Osteoblast (primary cell): ENCODE results near the gene RNF150. TPM values are rescaled to one million over a fixed set of nuclear protein-coding genes. Genes with fewer than 3 reads are reported as not detected.

Source experiments
- DNase-seq: peaks from one replicate; pipeline ENCODE4 v3.0.0; 2011; ENCODE audit warnings: low spot score, mixed read lengths; ENCODE audit not compliant: insufficient read length; ENCODE audit errors: missing footprints
- H2AFZ ChIP-seq: 2 replicates; pipeline ENCODE4 v1.6.0; 2011; ENCODE audit warnings: mild to moderate bottlenecking, low read length
- H3K27ac ChIP-seq: 2 replicates; pipeline ENCODE4 v1.5.1; 2011; ENCODE audit warnings: mild to moderate bottlenecking, low read depth, low read length, moderate library complexity
- H3K27me3 ChIP-seq: 2 replicates; pipeline ENCODE4 v1.6.0; 2012; ENCODE audit warnings: mild to moderate bottlenecking, control low read depth, inconsistent platforms, low read length, moderate library complexity; ENCODE audit not compliant: insufficient read depth
- H3K36me3 ChIP-seq: 2 replicates; pipeline ENCODE4 v1.5.1; 2011; ENCODE audit warnings: mild to moderate bottlenecking, low read length, control low read depth, moderate library complexity; ENCODE audit not compliant: insufficient read depth
- H3K4me1 ChIP-seq: 2 replicates; pipeline ENCODE4 v1.5.1; 2011; ENCODE audit warnings: mild to moderate bottlenecking, low read length, control low read depth, moderate library complexity; ENCODE audit not compliant: insufficient read depth
- H3K4me2 ChIP-seq: 2 replicates; pipeline ENCODE4 v1.6.0; 2011; ENCODE audit warnings: mild to moderate bottlenecking, low read length; ENCODE audit not compliant: insufficient read depth
- H3K4me3 ChIP-seq: fragments of 200-600 bp; sonication (generic); 3 replicates; pipeline ENCODE4 v1.5.1; 2012; ENCODE audit warnings: mild to moderate bottlenecking, low read length, inconsistent platforms; ENCODE audit not compliant: insufficient read depth
- H3K79me2 ChIP-seq: 2 replicates; pipeline ENCODE4 v1.6.0; 2012; ENCODE audit warnings: mild to moderate bottlenecking, low read length, control low read depth, inconsistent platforms; ENCODE audit not compliant: insufficient read depth
- H3K9me3 ChIP-seq: 2 replicates; pipeline ENCODE4 v1.5.1; 2011; ENCODE audit warnings: low read depth, low read length, control low read depth
- H4K20me1 ChIP-seq: 2 replicates; pipeline ENCODE4 v1.6.0; 2012; ENCODE audit warnings: mild to moderate bottlenecking, low read length, control low read depth; ENCODE audit not compliant: insufficient read depth
- CTCF ChIP-seq: IDR thresholded peaks from 2 replicates; pipeline ENCODE4 v1.5.1; 2011; ENCODE audit warnings: mild to moderate bottlenecking, low read depth, low read length, moderate library complexity; ENCODE audit errors: extremely low read depth
- total RNA-seq: library from RNA; depleted of rRNA; stranded (reverse); fragments of >200 nt; gene quantifications from 2 replicates; pipeline ENCODE4 v1.2.3, GENCODE V29; 2012

The RNF150 gene
- total RNA-seq, 1 donor = 13.4 TPM

- Histone ChIP-seq H3K36me3 (no peaks in the 10 kb centered on the region), H3K9me3 (no peaks in the 10 kb centered on the region), H3K4me3 (no peak overlapping the region), H2AFZ (no peak overlapping the region), H3K79me2 (no peaks in the 10 kb centered on the region), H3K27me3 (no peaks in the 10 kb centered on the region), H3K27ac (no peak overlapping the region), H4K20me1 (no peaks in the 10 kb centered on the region), H3K4me1 (no peaks in the 10 kb centered on the region), H3K4me2 (no peak overlapping the region)
- no peak for TF ChIP-seq CTCF
- DNase-seq = no peak
Observed at GRCh38 chr4:141159027-141159426, 25.8 kb upstream of the RNF150 start.

GRCh38 chr4:141158219-141158618, 24.9 kb upstream of the RNF150 start:
- H3K4me3 ChIP-seq = no peak overlapping the region
- no peak overlapping the region for H3K27ac ChIP-seq
- TF ChIP-seq CTCF = peak; percentile 52
- H3K9me3 ChIP-seq = no peaks in the 10 kb centered on the region
- H4K20me1 ChIP-seq = no peaks in the 10 kb centered on the region
- H2AFZ ChIP-seq = no peak overlapping the region
- H3K27me3 ChIP-seq = no peaks in the 10 kb centered on the region
- no peaks in the 10 kb centered on the region for H3K79me2 ChIP-seq
- H3K36me3 ChIP-seq = no peaks in the 10 kb centered on the region
- no peak overlapping the region for H3K4me2 ChIP-seq
- peak; percentile 36 for DNase-seq
- no peaks in the 10 kb centered on the region for H3K4me1 ChIP-seq

- Histone ChIP-seq H4K20me1 (no peaks in the 10 kb centered on the region), H3K36me3 (no peaks in the 10 kb centered on the region), H3K4me2 (no peak overlapping the region), H3K9me3 (no peaks in the 10 kb centered on the region), H3K4me1 (no peaks in the 10 kb centered on the region), H3K27ac (no peak overlapping the region), H3K4me3 (no peak overlapping the region), H2AFZ (peak overlapping the region; percentile 18), H3K79me2 (no peaks in the 10 kb centered on the region), H3K27me3 (no peaks in the 10 kb centered on the region)
- no peak for DNase-seq
- TF ChIP-seq CTCF = no peak
Observed at GRCh38 chr4:141155586-141155985, 22.3 kb upstream of the RNF150 start.

- Histone ChIP-seq H3K36me3 (no peaks in the 10 kb centered on the region), H2AFZ (no peak overlapping the region), H3K27ac (no peak overlapping the region), H3K4me2 (no peak overlapping the region), H4K20me1 (no peaks in the 10 kb centered on the region), H3K4me3 (no peak overlapping the region), H3K9me3 (no peaks in the 10 kb centered on the region), H3K79me2 (no peaks in the 10 kb centered on the region), H3K27me3 (no peaks in the 10 kb centered on the region), H3K4me1 (no peaks in the 10 kb centered on the region)
- no peak for DNase-seq
- no peak for TF ChIP-seq CTCF
Observed at GRCh38 chr4:141154725-141155124, 21.5 kb upstream of the RNF150 start.
